Measurements from ENCODE around the gene DNAH2.

DNA sequence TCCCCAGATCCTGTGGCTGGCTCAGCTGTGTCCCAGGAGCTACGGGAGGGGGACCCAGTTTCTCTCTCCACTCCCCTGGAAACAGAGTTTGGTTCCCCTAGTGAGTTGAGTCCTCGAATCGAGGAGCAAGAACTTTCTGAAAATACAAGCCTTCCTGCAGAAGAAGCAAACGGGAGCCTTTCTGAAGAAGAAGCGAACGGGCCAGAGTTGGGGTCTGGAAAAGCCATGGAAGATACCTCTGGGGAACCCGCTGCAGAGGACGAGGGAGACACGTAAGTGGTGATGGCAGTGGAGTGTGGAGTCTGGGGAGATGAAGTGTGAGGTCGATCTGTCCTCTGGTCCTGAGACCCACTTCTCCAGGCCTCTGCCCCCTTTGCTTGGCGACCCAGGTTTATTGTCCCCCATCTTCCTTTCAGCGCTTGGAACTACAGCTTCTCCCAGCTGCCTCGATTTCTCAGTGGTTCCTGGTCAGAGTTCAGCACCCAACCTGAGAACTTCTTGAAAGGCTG, 28.7 kb upstream of the DNAH2 start:
- TF ChIP-seq POLR2B (IDR thresholded peaks at IDR 0.05; ENCODE audit: low read depth, partially characterized antibody) (no peak), MAFK (IDR thresholded peaks at IDR 0.05; ENCODE audit: low read length) (no peak), CREB3 (tag; conservative IDR thresholded peaks at IDR 0.05; ENCODE audit: low read depth) (no peak), LEF1 (IDR thresholded peaks at IDR 0.05) (no peak), RFX5 (IDR thresholded peaks at IDR 0.05; ENCODE audit: low read depth, low read length) (no peak), EZH2 (IDR thresholded peaks at IDR 0.05; ENCODE audit: borderline replicate concordance, low read depth, low read length) (no peak), CEBPZ (IDR thresholded peaks at IDR 0.05; ENCODE audit: borderline replicate concordance, low read depth, low read length) (no peak), BMI1 (IDR thresholded peaks at IDR 0.05; ENCODE audit: low read length) (no peak), BRF1 (IDR thresholded peaks at IDR 0.05; ENCODE audit: borderline replicate concordance, extremely low read depth, insufficient read length) (no peak), PRDM10 (IDR thresholded peaks at IDR 0.05; ENCODE audit: partially characterized antibody) (no peak), GABPB1 (CRISPR knock-in tag; IDR thresholded peaks at IDR 0.05) (no peak)
- TF ChIP-seq, protein P1, sequence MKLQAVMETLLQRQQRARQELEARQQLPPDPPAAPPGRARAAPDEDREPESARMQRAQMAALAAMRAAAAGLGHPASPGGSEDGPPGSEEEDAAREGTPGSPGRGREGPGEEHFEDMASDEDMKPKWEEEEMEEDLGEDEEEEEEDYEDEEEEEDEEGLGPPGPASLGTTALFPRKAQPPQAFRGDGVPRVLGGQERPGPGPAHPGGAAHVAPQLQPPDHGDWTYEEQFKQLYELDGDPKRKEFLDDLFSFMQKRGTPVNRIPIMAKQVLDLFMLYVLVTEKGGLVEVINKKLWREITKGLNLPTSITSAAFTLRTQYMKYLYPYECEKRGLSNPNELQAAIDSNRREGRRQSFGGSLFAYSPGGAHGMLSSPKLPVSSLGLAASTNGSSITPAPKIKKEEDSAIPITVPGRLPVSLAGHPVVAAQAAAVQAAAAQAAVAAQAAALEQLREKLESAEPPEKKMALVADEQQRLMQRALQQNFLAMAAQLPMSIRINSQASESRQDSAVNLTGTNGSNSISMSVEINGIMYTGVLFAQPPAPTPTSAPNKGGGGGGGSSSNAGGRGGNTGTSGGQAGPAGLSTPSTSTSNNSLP (IDR thresholded peaks at IDR 0.05; ENCODE audit: borderline replicate concordance, low read depth, low read length), result no peak

Measured in K562 (cell line).